Measurements from ENCODE around the gene ADH4. TPM values are rescaled to one million over a fixed set of nuclear protein-coding genes. Genes with fewer than 3 reads are reported as not detected.

ADH4 gene
- total and polyA plus RNA-seq, 10 of the 15 experiments (the other 5 are each of a cell fraction or from before 2014, with no cell fraction given): not detected

GRCh38 chr4:99117876-99118693 lies 26.0 kb downstream of the ADH4 start:
- WGBS (ENCODE audit: insufficient coverage, insufficient replicate concordance, low lambda C conversion rate, missing lambda C conversion rate): 23% methylated on average over 9 of the region's 9 CpGs
- TF ChIP-seq NBN (IDR thresholded peaks at IDR 0.05): no peak
- TF ChIP-seq KLF5 (IDR thresholded peaks at IDR 0.05; ENCODE audit: partially characterized antibody): no peak
- no peak for TF ChIP-seq NR2C2 (IDR thresholded peaks at IDR 0.05; ENCODE audit: borderline replicate concordance, control insufficient read depth, insufficient read length, low read depth)
- no peak for TF ChIP-seq SMARCA5 (IDR thresholded peaks at IDR 0.05)
- no peak for TF ChIP-seq ETV6 (conservative IDR thresholded peaks at IDR 0.05 in 1 of 2, IDR thresholded peaks at IDR 0.05 in 1 of 2; ENCODE audit: borderline replicate concordance in 1 of 2, low read depth in 1 of 2)
- no peak for TF ChIP-seq CEBPB (IDR thresholded peaks at IDR 0.05; ENCODE audit: borderline replicate concordance in 1 of 2, low read depth in 2 of 2, low read length in 2 of 2)
- TF ChIP-seq SRF (IDR thresholded peaks at IDR 0.05; ENCODE audit: low read depth in 2 of 2, low read length in 2 of 2): no peak
- TF ChIP-seq, protein P1, sequence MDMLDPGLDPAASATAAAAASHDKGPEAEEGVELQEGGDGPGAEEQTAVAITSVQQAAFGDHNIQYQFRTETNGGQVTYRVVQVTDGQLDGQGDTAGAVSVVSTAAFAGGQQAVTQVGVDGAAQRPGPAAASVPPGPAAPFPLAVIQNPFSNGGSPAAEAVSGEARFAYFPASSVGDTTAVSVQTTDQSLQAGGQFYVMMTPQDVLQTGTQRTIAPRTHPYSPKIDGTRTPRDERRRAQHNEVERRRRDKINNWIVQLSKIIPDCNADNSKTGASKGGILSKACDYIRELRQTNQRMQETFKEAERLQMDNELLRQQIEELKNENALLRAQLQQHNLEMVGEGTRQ (IDR thresholded peaks at IDR 0.05; ENCODE audit: borderline replicate concordance, low read depth, low read length): no peak
- TF ChIP-seq NFIC (IDR thresholded peaks at IDR 0.05; ENCODE audit: low read depth, low read length): no peak
- peak; percentile 37 for TF ChIP-seq RAD21 (IDR thresholded peaks at IDR 0.05; ENCODE audit: insufficient read depth, low read depth, low read length)
- peak; percentile 55; the same call in 1 of the 2 replicates for TF ChIP-seq SMC3 (IDR thresholded peaks at IDR 0.05; ENCODE audit: borderline replicate concordance, low read length)
- TF ChIP-seq, protein P2, sequence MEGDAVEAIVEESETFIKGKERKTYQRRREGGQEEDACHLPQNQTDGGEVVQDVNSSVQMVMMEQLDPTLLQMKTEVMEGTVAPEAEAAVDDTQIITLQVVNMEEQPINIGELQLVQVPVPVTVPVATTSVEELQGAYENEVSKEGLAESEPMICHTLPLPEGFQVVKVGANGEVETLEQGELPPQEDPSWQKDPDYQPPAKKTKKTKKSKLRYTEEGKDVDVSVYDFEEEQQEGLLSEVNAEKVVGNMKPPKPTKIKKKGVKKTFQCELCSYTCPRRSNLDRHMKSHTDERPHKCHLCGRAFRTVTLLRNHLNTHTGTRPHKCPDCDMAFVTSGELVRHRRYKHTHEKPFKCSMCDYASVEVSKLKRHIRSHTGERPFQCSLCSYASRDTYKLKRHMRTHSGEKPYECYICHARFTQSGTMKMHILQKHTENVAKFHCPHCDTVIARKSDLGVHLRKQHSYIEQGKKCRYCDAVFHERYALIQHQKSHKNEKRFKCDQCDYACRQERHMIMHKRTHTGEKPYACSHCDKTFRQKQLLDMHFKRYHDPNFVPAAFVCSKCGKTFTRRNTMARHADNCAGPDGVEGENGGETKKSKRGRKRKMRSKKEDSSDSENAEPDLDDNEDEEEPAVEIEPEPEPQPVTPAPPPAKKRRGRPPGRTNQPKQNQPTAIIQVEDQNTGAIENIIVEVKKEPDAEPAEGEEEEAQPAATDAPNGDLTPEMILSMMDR (IDR thresholded peaks at IDR 0.05 in 2 of 3, conservative IDR thresholded peaks at IDR 0.05 in 1 of 3; ENCODE audit: control insufficient read depth in 2 of 3, extremely low read depth in 1 of 3, insufficient read depth in 1 of 3, low read depth in 3 of 3, low read length in 3 of 3): peak in 2 of 3 experiments; percentile 14 to 22; a peak in 1 of 6 replicates
- FAIRE-seq (no peak), ATAC-seq (no peak), DNase-seq (ENCODE audit: low read depth, low spot score) (no peak)
- H2AFZ ChIP-seq (ENCODE audit: control insufficient read depth, low read depth, low read length): no peak overlapping the region
- no peaks in the 10 kb centered on the region for H3K36me3 ChIP-seq (ENCODE audit: control insufficient read depth in 2 of 2, insufficient read depth in 2 of 2, low read length in 1 of 2)
- BruUV-seq (replicated peaks): no TSS peak
- no peaks in the 10 kb centered on the region for H3K79me2 ChIP-seq (ENCODE audit: control insufficient read depth, insufficient read depth, low read length)
- H3K4me2 ChIP-seq (ENCODE audit: control insufficient read depth, insufficient read depth): no peak overlapping the region
- no peaks in the 10 kb centered on the region for H3K27me3 ChIP-seq (replicated peaks in 1 of 2; ENCODE audit: control insufficient read depth in 2 of 2, insufficient read depth in 2 of 2, low read length in 1 of 2)
- POLR2A ChIA-PET: interaction anchor here (0.7 kb wide), 1 partner anchor 1709 kb away, joined by 4 read pairs; no protein-coding TSS in a partner anchor
- SMC1A ChIA-PET (ENCODE audit: uncharacterized antibody, unreplicated experiment): interaction anchor here (1.0 to 2.5 kb wide), 2 partner anchors 286 to 345 kb away, joined by 3 to 17 read pairs; no protein-coding TSS in a partner anchor
- no peak overlapping the region for H3K27ac ChIP-seq (ENCODE audit: control insufficient read depth, insufficient read depth)
- H3K4me1 ChIP-seq (ENCODE audit: control insufficient read depth, insufficient read depth, low read length): no peaks in the 10 kb centered on the region
- no peaks in the 10 kb centered on the region for H3K9me3 ChIP-seq (replicated peaks; ENCODE audit: control insufficient read depth, insufficient read depth, low read length)
- RAD21 ChIA-PET (ENCODE audit: unreplicated experiment): interaction anchor here (1.0 to 1.3 kb wide), 2 partner anchors 123 to 287 kb away, joined by 3 to 4 read pairs; partner anchors contain the start of gene METAP1
- no peaks in the 10 kb centered on the region for H4K20me1 ChIP-seq (ENCODE audit: control insufficient read depth, insufficient read depth)
- H3K9ac ChIP-seq (ENCODE audit: control insufficient read depth, insufficient read depth, low read length): no peak overlapping the region
- CTCF ChIA-PET: interaction anchor here (0.6 to 2.6 kb wide), 5 partner anchors 30 to 974 kb away, joined by 3 to 36 read pairs (median 3); partner anchors contain the start of gene ADH5
- no peak overlapping the region for H3K4me3 ChIP-seq
- in situ Hi-C loops (cut with MboI): no loop called here
- intact Hi-C loops (cut with micrococcal nuclease; ENCODE audit: unreplicated experiment): loop anchor here (1.0 kb wide), 2 partner anchors 287 to 345 kb away; no protein-coding TSS in a partner anchor
